GM23248 (cell line): ENCODE data around the gene CBS.
"Not testable (repeated sequence)": the region's sequence is repeated elsewhere in the genome, so short reads cannot be mapped to it uniquely, and the experiment has no call there.

ENCODE experiments used
- EZH2 ChIP-seq: fragments of 200-600 bp; sonication (generic); IDR thresholded peaks from 2 replicates; pipeline ENCODE4 v1.6.1; 2018; ENCODE audit warnings: antibody characterized with exemption, mild to moderate bottlenecking; ENCODE audit not compliant: insufficient read depth, poor library complexity, severe bottlenecking
- EZH2phosphoT487 ChIP-seq: fragments of 200-600 bp; sonication (generic); IDR thresholded peaks from 2 replicates; pipeline ENCODE4 v1.6.1; 2018; ENCODE audit warnings: antibody characterized with exemption, moderate library complexity, mild to moderate bottlenecking, low read depth; ENCODE audit not compliant: insufficient read depth

DNA sequence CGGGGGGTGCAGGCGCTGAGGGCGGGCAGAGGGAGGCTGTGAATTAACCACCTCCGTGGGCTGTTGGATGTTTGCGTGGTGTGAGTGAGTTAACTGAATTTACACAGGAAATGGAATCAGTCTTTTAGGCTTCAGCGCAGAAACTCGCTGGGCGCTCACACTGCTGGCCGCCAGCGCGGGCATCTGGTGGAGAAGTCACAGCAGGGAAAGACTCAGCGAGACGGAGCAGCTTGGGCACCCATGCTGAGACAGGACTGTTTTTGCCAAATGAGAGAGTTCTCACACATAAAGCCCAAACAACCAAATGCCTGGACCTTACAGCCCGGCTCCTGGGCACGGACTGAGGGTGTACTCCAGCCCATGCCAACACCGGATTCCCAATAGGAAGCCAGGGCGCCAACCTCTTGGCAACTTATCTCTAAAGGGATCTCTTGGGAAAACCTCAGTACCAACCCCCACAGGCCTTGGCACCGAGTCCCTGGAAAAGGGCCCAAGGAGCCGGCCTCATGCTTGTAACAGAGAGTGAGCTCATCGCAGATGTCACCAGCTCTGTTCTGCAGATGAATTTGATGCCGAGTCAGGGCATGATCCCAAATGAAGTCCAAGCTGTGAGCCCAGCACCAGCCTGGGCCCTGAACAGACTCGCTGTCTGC is 11.2 kb downstream of the CBS start:
- not testable (repeated sequence) for TF ChIP-seq EZH2phosphoT487, EZH2
